Measurements from ENCODE around the gene LCTL. TPM values are rescaled to one million over a fixed set of nuclear protein-coding genes. Genes with fewer than 3 reads are reported as not detected.

The LCTL gene
- polyA plus RNA-seq, 3 donors: not detected

- Mint-ChIP-seq H3K4me1 (peaks cover 6% of the 10 kb centered on the region), H3K27me3 (ENCODE audit: low read depth in 3 of 3) (peaks cover 0 to 6% (median 3%) of the 10 kb centered on the region in 3 donors), H3K4me3 (peak overlapping the region in 1 of 2 donors; percentile 35), H3K27ac (no peak overlapping the region), H3K9me3 (peaks cover 0 to 8% (median 0%) of the 10 kb centered on the region in 7 donors), H3K36me3 (no peaks in the 10 kb centered on the region)
- intact Hi-C loops (cut with micrococcal nuclease): no loop called here
- Histone ChIP-seq H3K4me3 (replicated peaks in 1 of 3; ENCODE audit: low read depth in 2 of 3, low read length in 3 of 3) (no peak overlapping the region), H2AFZ (ENCODE audit: insufficient read depth, low read depth, low read length, poor library complexity, severe bottlenecking) (peak overlapping the region; percentile 33), H3K27me3 (ENCODE audit: control insufficient read depth in 2 of 2, insufficient read depth in 2 of 2, low read length in 2 of 2) (no peaks in the 10 kb centered on the region), H3K4me2 (replicated peaks; ENCODE audit: extremely low read depth, low read length, poor library complexity, severe bottlenecking) (peak overlapping the region; percentile 4), H3K9ac (ENCODE audit: insufficient read depth, low read length, poor library complexity, severe bottlenecking) (no peak overlapping the region), H3K4me1 (ENCODE audit: control insufficient read depth in 1 of 2, insufficient read depth in 2 of 2, low read length in 2 of 2) (peaks cover 0 to 3% of the 10 kb centered on the region in 2 donors), H4K20me1 (ENCODE audit: insufficient read depth, low read length) (no peaks in the 10 kb centered on the region), H3K27ac (ENCODE audit: low read depth in 1 of 2, low read length in 2 of 2) (no peak overlapping the region), H3K9me3 (replicated peaks in 1 of 2; ENCODE audit: control insufficient read depth in 1 of 2, insufficient read depth in 1 of 2, low read length in 2 of 2) (peaks cover 0 to 3% of the 10 kb centered on the region in 2 donors), H3K79me2 (ENCODE audit: insufficient read depth, low read length) (no peaks in the 10 kb centered on the region), H3K36me3 (replicated peaks in 1 of 2; ENCODE audit: control insufficient read depth in 1 of 2, insufficient read depth in 2 of 2, low read length in 2 of 2) (no peaks in the 10 kb centered on the region)
- 36% methylated on average over 5 of the region's 15 CpGs for WGBS (ENCODE audit: insufficient coverage)
- TF ChIP-seq CTCF (IDR thresholded peaks at IDR 0.05): peak; percentile 80
- peak; percentile 42 to 62 (median 61) for DNase-seq
Measured at GRCh38 chr15:66566963-66567531, 1.2 kb upstream of the LCTL start.

GRCh38 chr15:66565141-66565641 lies 607 bp downstream of the LCTL start:
- TF ChIP-seq CTCF (IDR thresholded peaks at IDR 0.05): no peak
- 96% methylated on average over 4 of the region's 9 CpGs for WGBS (ENCODE audit: insufficient coverage)
- DNase-seq: no peak
- peaks cover 0 to 2% (median 0%) of the 10 kb centered on the region in 7 donors for H3K9me3 Mint-ChIP-seq
- no peak overlapping the region for H3K4me3 ChIP-seq (replicated peaks in 1 of 3; ENCODE audit: low read depth in 2 of 3, low read length in 3 of 3)
- no peak overlapping the region for H3K9ac ChIP-seq (ENCODE audit: insufficient read depth, low read length, poor library complexity, severe bottlenecking)
- H3K4me1 Mint-ChIP-seq: peaks cover 6% of the 10 kb centered on the region
- no peak overlapping the region for H3K27ac ChIP-seq (ENCODE audit: low read depth in 1 of 2, low read length in 2 of 2)
- H3K79me2 ChIP-seq (ENCODE audit: insufficient read depth, low read length): no peaks in the 10 kb centered on the region
- no peak overlapping the region for H2AFZ ChIP-seq (ENCODE audit: insufficient read depth, low read depth, low read length, poor library complexity, severe bottlenecking)
- H3K4me3 Mint-ChIP-seq: no peak overlapping the region
- no peaks in the 10 kb centered on the region for H3K36me3 Mint-ChIP-seq
- peaks cover 0 to 3% of the 10 kb centered on the region in 2 donors for H3K4me1 ChIP-seq (ENCODE audit: control insufficient read depth in 1 of 2, insufficient read depth in 2 of 2, low read length in 2 of 2)
- H3K27ac Mint-ChIP-seq: no peak overlapping the region
- peaks cover 1 to 6% (median 4%) of the 10 kb centered on the region in 3 donors for H3K27me3 Mint-ChIP-seq (ENCODE audit: low read depth in 3 of 3)
- H3K36me3 ChIP-seq (replicated peaks in 1 of 2; ENCODE audit: control insufficient read depth in 1 of 2, insufficient read depth in 2 of 2, low read length in 2 of 2): no peaks in the 10 kb centered on the region
- H3K9me3 ChIP-seq (replicated peaks in 1 of 2; ENCODE audit: control insufficient read depth in 1 of 2, insufficient read depth in 1 of 2, low read length in 2 of 2): no peaks in the 10 kb centered on the region
- no peaks in the 10 kb centered on the region for H3K27me3 ChIP-seq (ENCODE audit: control insufficient read depth in 2 of 2, insufficient read depth in 2 of 2, low read length in 2 of 2)
- intact Hi-C loops (cut with micrococcal nuclease): no loop called here
- no peaks in the 10 kb centered on the region for H4K20me1 ChIP-seq (ENCODE audit: insufficient read depth, low read length)
- no peak overlapping the region for H3K4me2 ChIP-seq (replicated peaks; ENCODE audit: extremely low read depth, low read length, poor library complexity, severe bottlenecking)

Data from CD14-positive monocyte (primary cell).